Effector memory CD8-positive, alpha-beta T cell (primary cell): ENCODE results near the gene AFF4.
A peak's percentile ranks its signal among the peaks of the same experiment; 100 is the strongest.
"Not testable (repeated sequence)": the region's sequence is repeated elsewhere in the genome, so short reads cannot be mapped to it uniquely, and the experiment has no call there.

ENCODE experiments used
- ATAC-seq: fragments of 150-1000 bp; cut with Tn5 transposase; replicated peaks from 2 replicates; pipeline ENCODE4 v1.10.0; 2021; ENCODE audit warnings: mild to moderate bottlenecking, moderate library complexity
- DNase-seq, 3 experiments: peaks; one replicate each; pipeline ENCODE4 v3.0.0; 2021
- H3K27ac Mint-ChIP-seq, 2 donors: one replicate each; pipeline ENCODE4 v1.8.0; 2022; ENCODE audit warnings: mild to moderate bottlenecking in 2 of 2, mixed read lengths in 2 of 2, moderate library complexity in 2 of 2
- H3K27me3 Mint-ChIP-seq, 2 donors: one replicate each; pipeline ENCODE4 v1.8.0; 2022; ENCODE audit warnings: mixed read lengths in 2 of 2
- H3K36me3 Mint-ChIP-seq: one replicate; pipeline ENCODE4 v1.8.0; 2022; ENCODE audit warnings: mild to moderate bottlenecking, moderate library complexity, mixed read lengths; ENCODE audit not compliant: insufficient read depth
- H3K4me1 Mint-ChIP-seq, 2 donors: one replicate each; pipeline ENCODE4 v1.8.0; 2022; ENCODE audit warnings: low read depth in 2 of 2, mixed read lengths in 2 of 2
- H3K4me3 Mint-ChIP-seq, 2 donors: one replicate each; pipeline ENCODE4 v1.8.0; 2022; ENCODE audit warnings: mild to moderate bottlenecking in 2 of 2, mixed read lengths in 2 of 2, moderate library complexity in 2 of 2
- H3K9me3 Mint-ChIP-seq, 2 donors: one replicate each; pipeline ENCODE4 v1.8.0; 2022; ENCODE audit warnings: mixed read lengths in 2 of 2

The AFF4 gene

DNA sequence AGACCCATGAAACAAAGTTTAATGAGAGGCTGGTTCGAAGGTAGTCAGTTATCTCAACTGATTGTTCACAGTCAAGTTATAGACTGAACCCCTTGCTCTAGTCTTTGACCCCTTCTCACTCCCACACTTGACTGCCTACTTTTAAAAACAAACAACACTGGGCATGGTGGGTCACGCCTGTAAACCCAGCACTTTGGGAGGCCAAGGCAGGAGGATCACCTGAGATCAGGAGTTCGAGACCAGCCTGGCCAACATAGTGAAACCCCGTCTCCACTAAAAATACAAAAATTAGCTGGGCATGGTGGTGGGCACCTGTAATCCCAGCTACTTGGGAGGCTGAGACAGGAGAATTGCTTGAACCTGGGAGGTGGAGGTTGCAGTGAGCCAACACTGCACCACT lies 18.1 kb downstream of the AFF4 start:
- not testable (repeated sequence) for H3K27me3 Mint-ChIP-seq, H3K4me3 Mint-ChIP-seq, DNase-seq, H3K9me3 Mint-ChIP-seq, ATAC-seq
- Mint-ChIP-seq H3K4me1 (peaks cover 12 to 34% of the 10 kb centered on the region in 2 donors), H3K36me3 (peaks cover 33% of the 10 kb centered on the region), H3K27ac (peak overlapping the region in 1 of 2 donors; percentile 38)

DNA sequence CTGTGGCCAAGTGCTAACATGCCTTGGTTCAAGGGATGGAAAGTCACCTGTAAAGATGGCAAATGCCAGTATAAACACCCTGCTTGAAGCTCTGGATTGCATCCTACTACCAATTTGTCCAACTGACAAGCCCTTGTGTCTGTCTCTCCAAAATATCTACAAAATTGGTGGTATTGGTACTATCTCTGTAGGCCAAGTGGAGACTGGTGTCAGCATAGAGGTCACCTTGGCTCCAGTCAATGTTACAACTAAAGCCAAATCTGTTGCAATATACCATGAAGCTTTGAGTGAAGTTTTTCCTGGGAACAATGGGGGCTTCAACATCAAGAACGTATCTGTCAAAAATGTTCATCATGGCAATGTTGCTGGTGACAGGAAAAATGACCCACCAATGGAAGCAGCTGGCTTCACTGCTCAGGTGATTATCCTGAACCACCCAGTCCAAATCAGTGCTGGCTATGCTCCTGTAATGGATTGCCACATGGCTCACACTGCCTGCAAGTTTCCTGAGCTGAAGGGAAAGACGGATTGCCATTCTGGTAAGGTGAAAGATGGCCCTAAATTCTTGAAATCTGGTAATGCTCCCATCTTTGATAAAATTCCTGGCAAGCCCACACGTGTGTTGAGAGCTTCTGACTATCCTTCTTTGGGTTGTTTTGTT lies 19.9 kb downstream of the AFF4 start:
- DNase-seq (no peak), ATAC-seq (no peak)
- Mint-ChIP-seq H3K9me3 (no peaks in the 10 kb centered on the region), H3K4me3 (peak overlapping the region; percentile 14 to 40), H3K4me1 (peaks cover 11 to 34% of the 10 kb centered on the region in 2 donors), H3K27ac (no peak overlapping the region), H3K36me3 (peaks cover 29% of the 10 kb centered on the region), H3K27me3 (no peaks in the 10 kb centered on the region)

DNA sequence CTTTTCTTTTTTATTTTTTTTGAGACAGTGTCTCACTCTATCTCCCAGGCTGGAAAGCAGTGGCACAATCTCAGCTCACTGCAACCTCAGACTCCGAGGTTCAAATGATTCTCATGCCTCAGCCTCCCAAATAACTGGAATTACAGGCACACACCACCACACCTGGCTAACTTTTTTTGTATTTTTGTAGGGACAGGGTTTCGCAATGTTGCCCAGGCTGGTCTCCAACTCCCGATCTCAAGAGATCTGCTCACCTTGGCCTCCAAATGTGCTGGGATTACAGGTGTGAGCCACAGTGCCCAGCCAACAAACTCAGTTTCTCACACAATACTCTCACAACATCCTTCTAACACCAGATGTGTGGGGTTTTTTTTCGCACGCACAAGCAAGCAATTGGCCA lies 22.1 kb downstream of the AFF4 start:
- no peaks in the 10 kb centered on the region for H3K27me3 Mint-ChIP-seq
- no peak overlapping the region for H3K4me3 Mint-ChIP-seq
- peaks cover 46% of the 10 kb centered on the region for H3K36me3 Mint-ChIP-seq
- peaks cover 10 to 34% of the 10 kb centered on the region in 2 donors for H3K4me1 Mint-ChIP-seq
- ATAC-seq (no peak), DNase-seq (no peak)
- peak overlapping the region; percentile 38 to 59 for H3K27ac Mint-ChIP-seq
- H3K9me3 Mint-ChIP-seq, result no peaks in the 10 kb centered on the region

DNA sequence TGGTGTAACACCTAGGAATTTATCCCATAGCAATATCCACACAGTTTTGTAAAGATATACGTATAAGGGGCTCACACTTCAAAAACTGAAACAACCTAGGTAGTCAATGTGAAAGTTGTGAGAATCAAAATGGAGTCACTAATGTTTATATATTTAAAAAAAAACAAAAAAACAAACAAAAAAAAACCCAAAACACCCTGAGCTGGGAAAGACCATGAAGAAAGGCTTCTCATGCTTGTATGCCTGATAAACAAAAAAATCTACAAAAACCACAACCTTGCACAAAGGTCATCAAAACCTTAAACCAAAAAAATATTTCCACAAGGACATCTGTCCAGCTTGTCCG lies 35.4 kb downstream of the AFF4 start:
- no peaks in the 10 kb centered on the region for H3K27me3 Mint-ChIP-seq
- no peaks in the 10 kb centered on the region for H3K9me3 Mint-ChIP-seq
- peaks cover 84% of the 10 kb centered on the region for H3K36me3 Mint-ChIP-seq
- H3K4me3 Mint-ChIP-seq, result no peak overlapping the region
- peaks cover 10 to 28% of the 10 kb centered on the region in 2 donors for H3K4me1 Mint-ChIP-seq
- DNase-seq (no peak), ATAC-seq (no peak)
- peak overlapping the region in 1 of 2 donors; percentile 4 for H3K27ac Mint-ChIP-seq

DNA sequence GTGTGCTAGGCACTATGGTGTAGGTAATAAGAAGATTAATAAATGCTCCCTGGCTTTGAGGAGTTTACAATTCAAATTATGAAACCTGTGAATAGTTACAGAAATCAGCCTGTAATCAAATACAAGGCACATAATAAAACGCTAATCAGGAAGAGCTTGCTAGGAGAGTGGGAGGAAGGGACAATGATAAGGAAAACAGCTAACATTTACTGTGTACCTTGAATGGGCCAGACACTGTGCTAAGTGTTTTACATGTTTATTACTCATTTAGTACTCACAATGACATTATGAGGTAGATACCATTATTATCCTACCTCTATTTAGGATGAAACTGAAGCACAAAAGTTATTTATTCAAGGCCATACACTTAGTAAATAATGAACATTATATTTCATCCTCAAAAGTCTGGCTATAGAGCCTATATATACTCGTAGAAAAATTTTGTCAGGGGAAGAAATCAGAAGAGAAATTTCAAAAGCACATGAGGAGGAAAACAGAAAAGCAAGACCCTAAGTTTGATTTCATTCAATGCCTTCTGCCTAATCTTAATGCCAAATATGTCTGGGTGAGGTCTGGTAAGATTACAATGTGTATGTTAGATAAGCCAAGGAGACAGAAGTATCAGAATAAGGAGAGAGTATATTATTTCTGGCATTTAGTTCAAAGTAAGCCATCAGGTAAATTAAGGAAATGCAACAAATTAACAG lies 35.9 kb downstream of the AFF4 start:
- H3K27ac Mint-ChIP-seq, result peak overlapping the region; percentile 4 to 20
- no peak for DNase-seq
- peaks cover 10 to 28% of the 10 kb centered on the region in 2 donors for H3K4me1 Mint-ChIP-seq
- no peaks in the 10 kb centered on the region for H3K27me3 Mint-ChIP-seq
- no peaks in the 10 kb centered on the region for H3K9me3 Mint-ChIP-seq
- no peak overlapping the region for H3K4me3 Mint-ChIP-seq
- peaks cover 84% of the 10 kb centered on the region for H3K36me3 Mint-ChIP-seq
- ATAC-seq, result no peak

DNA sequence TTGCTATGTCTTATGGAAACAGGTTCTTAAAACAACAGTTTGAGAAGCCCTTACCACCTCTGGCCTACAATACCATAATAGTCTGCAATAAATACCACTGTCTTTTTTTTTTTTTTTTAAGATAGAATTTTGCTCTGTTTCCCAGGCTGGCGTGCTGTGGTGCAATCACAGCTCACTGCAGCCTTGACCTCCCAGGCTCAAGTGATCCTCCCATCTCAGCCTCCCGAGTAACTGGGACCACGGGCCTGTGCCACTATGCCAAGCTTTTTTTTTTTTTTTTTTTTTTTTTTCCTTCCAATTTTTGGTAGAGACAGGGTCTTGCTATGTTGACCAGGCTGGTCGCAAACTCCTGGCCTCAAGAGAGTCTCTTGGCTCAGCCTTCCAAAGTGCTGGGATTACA lies 37.0 kb downstream of the AFF4 start:
- no peaks in the 10 kb centered on the region for H3K27me3 Mint-ChIP-seq
- H3K4me1 Mint-ChIP-seq, result peaks cover 13 to 28% of the 10 kb centered on the region in 2 donors
- ATAC-seq (no peak), DNase-seq (no peak)
- no peaks in the 10 kb centered on the region for H3K9me3 Mint-ChIP-seq
- H3K27ac Mint-ChIP-seq, result no peak overlapping the region
- no peak overlapping the region for H3K4me3 Mint-ChIP-seq
- H3K36me3 Mint-ChIP-seq, result peaks cover 84% of the 10 kb centered on the region

DNA sequence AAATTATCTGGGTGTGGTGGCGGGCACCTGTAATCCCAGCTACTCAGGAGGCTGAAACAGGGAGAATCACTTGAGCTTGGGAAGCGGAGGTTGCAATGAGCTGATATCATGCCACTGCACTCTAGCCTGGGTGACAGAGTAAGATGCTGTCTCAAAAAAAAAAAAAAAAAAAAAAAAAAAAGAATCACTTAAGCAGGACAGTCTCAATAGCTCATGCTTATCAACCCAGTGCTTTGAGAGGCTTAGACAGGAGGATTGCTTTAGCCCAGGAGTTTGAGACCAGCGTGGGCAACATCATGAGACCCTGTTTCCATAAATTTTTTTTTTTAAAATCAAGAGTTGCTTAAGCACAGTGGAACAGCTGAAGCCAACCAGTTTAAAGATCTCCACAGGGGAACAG lies 47.3 kb downstream of the AFF4 start:
- ATAC-seq (no peak), DNase-seq (no peak)
- H3K27ac Mint-ChIP-seq, result peak overlapping the region; percentile 68
- no peaks in the 10 kb centered on the region for H3K9me3 Mint-ChIP-seq
- H3K36me3 Mint-ChIP-seq, result peaks cover 83% of the 10 kb centered on the region
- H3K4me3 Mint-ChIP-seq, result no peak overlapping the region
- H3K4me1 Mint-ChIP-seq, result peaks cover 5 to 11% of the 10 kb centered on the region in 2 donors
- no peaks in the 10 kb centered on the region for H3K27me3 Mint-ChIP-seq

DNA sequence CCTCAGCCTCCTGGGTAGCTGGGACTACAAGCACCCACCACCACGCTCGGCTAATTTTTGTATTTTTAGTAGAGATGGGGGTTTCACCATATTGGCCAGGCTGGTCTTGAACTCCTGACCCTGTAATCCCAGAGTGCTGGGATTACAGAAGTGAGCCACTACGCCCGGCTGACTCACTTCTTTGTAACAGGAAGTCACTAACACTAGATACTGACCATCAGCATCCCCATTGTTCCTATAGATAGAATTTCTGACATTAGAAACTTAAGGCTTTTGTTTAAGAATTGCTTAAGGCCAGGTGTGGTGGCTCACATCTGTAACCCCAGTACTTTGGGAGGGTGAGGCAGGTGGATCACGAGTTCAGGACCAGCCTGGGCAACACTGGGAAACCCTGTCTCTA lies 47.8 kb downstream of the AFF4 start:
- DNase-seq (no peak), ATAC-seq (no peak)
- H3K27ac Mint-ChIP-seq, result peak overlapping the region in 1 of 2 donors; percentile 68
- H3K4me1 Mint-ChIP-seq, result peaks cover 8 to 15% of the 10 kb centered on the region in 2 donors
- H3K4me3 Mint-ChIP-seq, result no peak overlapping the region
- H3K9me3 Mint-ChIP-seq, result no peaks in the 10 kb centered on the region
- H3K36me3 Mint-ChIP-seq, result peaks cover 79% of the 10 kb centered on the region
- H3K27me3 Mint-ChIP-seq, result no peaks in the 10 kb centered on the region

DNA sequence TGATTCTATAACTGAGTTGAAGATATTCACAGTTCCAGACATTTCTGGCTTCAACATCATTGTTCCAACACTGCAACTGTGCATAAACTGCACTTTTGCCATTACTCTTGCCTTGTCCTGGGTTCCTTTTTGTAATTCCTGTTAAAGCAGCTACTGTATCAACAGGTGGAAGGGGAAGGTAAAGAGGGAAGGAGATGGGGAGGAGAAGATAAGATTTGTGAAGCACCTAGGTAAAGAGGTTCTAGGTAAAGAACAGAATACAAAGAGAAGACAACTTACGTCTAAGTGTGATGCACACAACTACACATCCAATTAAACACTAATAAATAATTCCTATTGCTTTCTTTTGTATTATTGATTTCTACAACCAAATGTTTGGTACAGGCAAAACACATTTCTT lies 53.7 kb downstream of the AFF4 start:
- no peak for DNase-seq
- no peak for ATAC-seq
- H3K4me3 Mint-ChIP-seq, result no peak overlapping the region
- H3K9me3 Mint-ChIP-seq, result no peaks in the 10 kb centered on the region
- H3K27ac Mint-ChIP-seq, result no peak overlapping the region
- peaks cover 9 to 31% of the 10 kb centered on the region in 2 donors for H3K4me1 Mint-ChIP-seq
- no peaks in the 10 kb centered on the region for H3K27me3 Mint-ChIP-seq
- peaks cover 44% of the 10 kb centered on the region for H3K36me3 Mint-ChIP-seq

DNA sequence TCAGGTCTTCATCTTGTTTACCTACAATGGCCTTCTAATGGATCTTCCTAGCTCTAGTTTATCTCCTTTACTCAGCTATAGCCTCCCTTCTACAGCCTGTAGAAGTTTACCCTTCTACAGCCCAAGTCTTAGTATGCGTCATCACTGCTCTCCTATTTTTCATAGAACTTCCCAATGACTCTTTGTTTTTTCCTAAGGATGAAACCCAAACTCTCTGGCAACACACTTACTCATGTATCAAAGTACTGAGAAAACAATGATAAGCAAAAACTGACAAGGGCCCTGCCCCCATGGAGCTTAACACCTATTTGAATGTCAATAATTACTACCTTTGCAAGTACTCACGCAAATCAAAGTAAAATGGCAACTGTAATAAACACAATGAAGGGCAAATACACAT lies 56.3 kb downstream of the AFF4 start:
- peaks cover 37% of the 10 kb centered on the region for H3K36me3 Mint-ChIP-seq
- no peaks in the 10 kb centered on the region for H3K9me3 Mint-ChIP-seq
- no peak for DNase-seq
- H3K4me1 Mint-ChIP-seq, result peaks cover 9 to 35% of the 10 kb centered on the region in 2 donors
- no peak for ATAC-seq
- no peak overlapping the region for H3K4me3 Mint-ChIP-seq
- no peak overlapping the region for H3K27ac Mint-ChIP-seq
- no peaks in the 10 kb centered on the region for H3K27me3 Mint-ChIP-seq

DNA sequence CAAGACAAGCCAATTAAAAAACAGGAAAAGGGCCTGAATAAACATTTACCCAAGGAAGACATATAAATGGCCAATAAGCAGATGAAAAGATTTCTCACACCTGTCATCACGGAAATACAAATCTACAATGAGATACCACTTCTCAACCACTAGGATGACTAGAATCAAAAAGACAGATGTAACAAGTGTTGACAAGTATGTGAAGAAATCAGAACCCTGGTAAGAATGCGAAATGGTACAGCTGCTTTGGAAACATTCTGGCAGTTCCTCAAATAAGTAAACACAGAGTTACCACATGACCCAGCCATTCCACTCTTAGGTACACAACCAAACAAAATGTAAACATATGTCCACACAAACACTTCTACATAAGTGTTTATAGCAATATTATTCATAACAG lies 57.5 kb downstream of the AFF4 start:
- Mint-ChIP-seq H3K36me3 (peaks cover 38% of the 10 kb centered on the region), H3K4me3 (no peak overlapping the region), H3K9me3 (no peaks in the 10 kb centered on the region), H3K27ac (peak overlapping the region in 1 of 2 donors; percentile 15), H3K4me1 (peaks cover 5 to 31% of the 10 kb centered on the region in 2 donors), H3K27me3 (no peaks in the 10 kb centered on the region)
- no peak for ATAC-seq
- no peak for DNase-seq

DNA sequence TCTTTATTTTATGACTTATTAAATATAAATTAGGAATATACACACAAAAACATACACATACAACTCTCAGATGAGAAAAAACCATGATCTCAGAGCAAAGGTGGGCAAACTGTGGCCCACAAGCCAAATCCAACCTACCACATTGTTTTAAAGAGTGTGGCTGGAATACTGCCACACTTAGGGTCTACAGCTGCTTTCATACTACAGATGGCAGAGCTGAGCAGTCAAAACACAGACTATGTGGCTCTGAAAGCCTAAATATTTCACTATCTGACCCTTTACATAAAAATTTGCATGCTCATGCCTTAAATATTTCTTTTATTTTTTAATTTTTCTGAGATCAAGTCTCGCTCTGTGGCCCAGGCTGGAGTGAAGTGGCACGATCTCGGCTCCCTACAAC lies 61.7 kb downstream of the AFF4 start:
- Mint-ChIP-seq H3K27me3 (no peaks in the 10 kb centered on the region), H3K4me3 (no peak overlapping the region), H3K9me3 (no peaks in the 10 kb centered on the region), H3K36me3 (peaks cover 65% of the 10 kb centered on the region), H3K4me1 (peaks cover 0 to 17% of the 10 kb centered on the region in 2 donors), H3K27ac (peak overlapping the region in 1 of 2 donors; percentile 46)
- no peak for DNase-seq
- no peak for ATAC-seq

DNA sequence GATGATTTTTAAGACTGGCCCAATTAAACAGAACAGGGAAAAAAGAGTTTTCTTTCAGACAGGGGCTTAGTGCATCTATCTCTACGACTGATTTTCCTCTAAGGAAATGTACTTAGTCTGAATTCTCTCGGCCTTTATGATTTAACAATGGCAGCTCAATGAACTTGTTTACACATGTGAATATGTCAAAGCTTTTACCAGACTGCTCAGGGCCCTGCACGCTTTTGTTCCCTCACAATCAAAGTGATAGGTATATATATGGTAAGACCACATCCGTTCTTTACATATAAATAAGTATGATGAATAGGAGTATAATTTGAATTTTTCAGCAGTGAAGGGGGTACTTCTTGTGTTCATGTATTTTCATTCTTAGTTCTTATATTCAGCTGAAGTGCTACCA lies 62.4 kb downstream of the AFF4 start:
- Mint-ChIP-seq H3K36me3 (peaks cover 71% of the 10 kb centered on the region), H3K27ac (no peak overlapping the region), H3K4me1 (peaks cover 0 to 15% of the 10 kb centered on the region in 2 donors), H3K4me3 (no peak overlapping the region), H3K9me3 (no peaks in the 10 kb centered on the region), H3K27me3 (no peaks in the 10 kb centered on the region)
- DNase-seq (no peak), ATAC-seq (no peak)

DNA sequence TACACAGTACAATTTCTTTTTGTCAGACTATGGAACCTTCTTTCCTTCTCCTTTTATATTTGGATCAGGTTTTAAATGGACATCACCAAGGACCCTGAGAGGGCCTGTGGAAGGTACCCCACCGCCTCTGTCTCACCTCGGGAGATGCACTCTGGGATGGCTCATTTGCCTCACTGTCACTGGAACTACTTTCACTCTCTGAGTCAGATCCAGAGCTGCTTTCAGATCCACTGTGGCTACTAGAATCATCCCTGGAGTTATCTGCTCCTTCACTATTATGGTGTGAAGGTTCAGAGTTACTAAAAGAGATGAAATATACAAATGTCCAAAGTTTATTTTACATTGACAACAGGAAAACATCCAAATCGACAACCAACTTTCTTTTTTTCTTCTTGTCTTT lies 65.3 kb downstream of the AFF4 start:
- H3K4me1 Mint-ChIP-seq, result peaks cover 0 to 9% of the 10 kb centered on the region in 2 donors
- no peak overlapping the region for H3K27ac Mint-ChIP-seq
- peaks cover 73% of the 10 kb centered on the region for H3K36me3 Mint-ChIP-seq
- H3K27me3 Mint-ChIP-seq, result no peaks in the 10 kb centered on the region
- no peaks in the 10 kb centered on the region for H3K9me3 Mint-ChIP-seq
- ATAC-seq (no peak), DNase-seq (no peak)
- H3K4me3 Mint-ChIP-seq, result no peak overlapping the region
